Globus pallidus (tissue), 1 donor: ENCODE data around the gene CAPN11.
"Not testable (repeated sequence)": the region's sequence is repeated elsewhere in the genome, so short reads cannot be mapped to it uniquely, and the experiment has no call there.

Experiments used
- DNase-seq: peaks from one replicate; pipeline ENCODE4 v3.0.0-alpha.2; 2015; ENCODE audit warnings: low spot score

The CAPN11 gene

GRCh38 chr6:44131892-44132291, 26.7 kb upstream of the CAPN11 start:
- DNase-seq = no peak

GRCh38 chr6:44132476-44132875, 26.1 kb upstream of the CAPN11 start:
- no peak for DNase-seq

GRCh38 chr6:44133003-44133931, 25.4 kb upstream of the CAPN11 start:
- DNase-seq = peak; percentile 73

- DNase-seq = no peak
Measured at GRCh38 chr6:44133981-44134711, 24.5 kb upstream of the CAPN11 start.

- no peak for DNase-seq
Measured at GRCh38 chr6:44135173-44135758, 23.4 kb upstream of the CAPN11 start.

- DNase-seq = no peak
Measured at GRCh38 chr6:44135875-44136274, 22.7 kb upstream of the CAPN11 start.

GRCh38 chr6:44138717-44139350, 19.8 kb upstream of the CAPN11 start:
- DNase-seq = no peak

GRCh38 chr6:44139351-44139743, 19.3 kb upstream of the CAPN11 start:
- DNase-seq = no peak

GRCh38 chr6:44142835-44143234, 15.8 kb upstream of the CAPN11 start:
- no peak for DNase-seq

- DNase-seq = no peak
Measured at GRCh38 chr6:44143731-44144130, 14.9 kb upstream of the CAPN11 start.

- DNase-seq = not testable (repeated sequence)
Measured at GRCh38 chr6:44144536-44144935, 14.1 kb upstream of the CAPN11 start.

- DNase-seq = no peak
Measured at GRCh38 chr6:44145839-44146238, 12.8 kb upstream of the CAPN11 start.

GRCh38 chr6:44146685-44147084, 11.9 kb upstream of the CAPN11 start:
- no peak for DNase-seq

- no peak for DNase-seq
Measured at GRCh38 chr6:44147256-44147655, 11.4 kb upstream of the CAPN11 start.

GRCh38 chr6:44148306-44148705, 10.3 kb upstream of the CAPN11 start:
- DNase-seq = no peak

- no peak for DNase-seq
Measured at GRCh38 chr6:44149369-44150012, 9.1 kb upstream of the CAPN11 start.

- DNase-seq = no peak
Measured at GRCh38 chr6:44150317-44150917, 8.2 kb upstream of the CAPN11 start.

GRCh38 chr6:44151348-44152108, 7.1 kb upstream of the CAPN11 start:
- DNase-seq = peak; percentile 32

GRCh38 chr6:44152109-44152461, 6.5 kb upstream of the CAPN11 start:
- no peak for DNase-seq

GRCh38 chr6:44152533-44152932, 6.1 kb upstream of the CAPN11 start:
- no peak for DNase-seq

- no peak for DNase-seq
Measured at GRCh38 chr6:44154067-44154466, 4.6 kb upstream of the CAPN11 start.
